Fibroblast of peridontal ligament (primary cell): ENCODE measurements around the gene SLC12A6.
A peak's percentile ranks its signal among the peaks of the same experiment; 100 is the strongest.
"Not testable (repeated sequence)": the region's sequence is repeated elsewhere in the genome, so short reads cannot be mapped to it uniquely, and the experiment has no call there.

Experiments used
- DNase-seq: peaks from one replicate; pipeline ENCODE4 v3.0.0-alpha.2; 2010; ENCODE audit errors: extremely low read depth

SLC12A6 gene

GRCh38 chr15:34357653-34358052 lies 20.1 kb upstream of the SLC12A6 start:
- no peak for DNase-seq

- DNase-seq, result no peak
Observed at GRCh38 chr15:34355241-34355640, 17.7 kb upstream of the SLC12A6 start.

- DNase-seq, result no peak
Observed at GRCh38 chr15:34354286-34354685, 16.7 kb upstream of the SLC12A6 start.

- DNase-seq, result no peak
Observed at GRCh38 chr15:34353627-34354026, 16.0 kb upstream of the SLC12A6 start.

- DNase-seq, result not testable (repeated sequence)
Observed at GRCh38 chr15:34352996-34353395, 15.4 kb upstream of the SLC12A6 start.

GRCh38 chr15:34349769-34350168 lies 12.2 kb upstream of the SLC12A6 start:
- DNase-seq, result no peak

- DNase-seq, result no peak
Observed at GRCh38 chr15:34348735-34349300, 11.2 kb upstream of the SLC12A6 start.

GRCh38 chr15:34347951-34348638 lies 10.5 kb upstream of the SLC12A6 start:
- DNase-seq, result no peak

GRCh38 chr15:34342737-34343575 lies 5.4 kb upstream of the SLC12A6 start, which contains the start of the genes NOP10 and NUTM1:
TSS of gene NOP10 (minus strand) at chr15:34343136. CDS start at chr15:34343073, 63 bp downstream.
TSS of gene NUTM1 (plus strand) at chr15:34343315. CDS start at chr15:34343697, 382 bp downstream.
- peak; percentile 93 for DNase-seq

- not testable (repeated sequence) for DNase-seq
Observed at GRCh38 chr15:34342213-34342736, 4.7 kb upstream of the SLC12A6 start.

- DNase-seq, result no peak
Observed at GRCh38 chr15:34341381-34342212, 4.0 kb upstream of the SLC12A6 start.

GRCh38 chr15:34339946-34340345 lies 2.4 kb upstream of the SLC12A6 start:
- DNase-seq, result peak; percentile 32

GRCh38 chr15:34338347-34338746 lies 766 bp upstream of the SLC12A6 start:
- DNase-seq, result no peak

GRCh38 chr15:34336991-34337556 lies 507 bp downstream of the SLC12A6 start:
- no peak for DNase-seq

- DNase-seq, result no peak
Observed at GRCh38 chr15:34336231-34336990, 1.2 kb downstream of the SLC12A6 start.

GRCh38 chr15:34335176-34336032 lies 2.2 kb downstream of the SLC12A6 start:
- DNase-seq, result peak; percentile 24

GRCh38 chr15:34334672-34335071 lies 2.9 kb downstream of the SLC12A6 start:
- no peak for DNase-seq

GRCh38 chr15:34332553-34333120 lies 4.9 kb downstream of the SLC12A6 start:
- DNase-seq, result no peak

- DNase-seq, result no peak
Observed at GRCh38 chr15:34331809-34332208, 5.8 kb downstream of the SLC12A6 start.
